MM.1S (cell line): ENCODE measurements around the gene PPP2R2C.

Experiments used
- EZH2phosphoT487 ChIP-seq: fragments of 300-600 bp; sonication (generic); IDR thresholded peaks from 2 replicates; pipeline ENCODE4 v1.6.1; 2018; ENCODE audit warnings: antibody characterized with exemption, low read length
- TF ChIP-seq, protein P1 (sequence below): fragments of 300-600 bp; sonication (generic); IDR thresholded peaks from 2 replicates; pipeline ENCODE4 v1.5.1; 2016; ENCODE audit warnings: antibody characterized with exemption, low read length, mixed read lengths

DNA sequence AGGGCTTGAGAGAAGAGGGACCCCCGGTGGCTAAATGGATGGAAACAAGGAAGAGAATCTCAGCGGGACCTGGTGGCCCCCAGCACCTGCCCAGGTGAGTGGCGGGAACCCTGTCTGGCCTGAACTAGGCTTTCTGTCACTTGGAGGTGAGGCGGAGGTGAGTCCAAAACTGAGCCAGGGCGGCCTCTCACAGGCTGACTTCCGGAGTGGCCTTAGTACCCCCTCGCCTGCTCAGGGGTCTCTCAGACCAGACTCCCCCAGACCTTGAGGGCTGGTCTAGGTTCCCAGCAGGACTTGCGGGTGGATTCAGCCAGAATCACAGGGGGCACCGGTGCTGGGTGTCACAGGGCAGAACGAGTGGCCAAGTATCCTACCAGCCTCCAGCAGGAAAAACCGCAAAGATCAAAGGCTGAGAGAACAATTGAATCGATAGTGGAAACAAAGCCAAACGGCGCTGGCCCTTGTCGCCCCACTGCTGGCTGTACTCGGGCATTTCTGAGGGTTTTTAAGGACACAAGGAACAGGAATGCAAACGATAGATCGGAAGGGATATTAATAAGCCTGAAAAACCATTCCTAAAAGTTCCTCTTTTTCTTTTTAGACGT is 135.0 kb downstream of the PPP2R2C start:
- TF ChIP-seq, protein P1, sequence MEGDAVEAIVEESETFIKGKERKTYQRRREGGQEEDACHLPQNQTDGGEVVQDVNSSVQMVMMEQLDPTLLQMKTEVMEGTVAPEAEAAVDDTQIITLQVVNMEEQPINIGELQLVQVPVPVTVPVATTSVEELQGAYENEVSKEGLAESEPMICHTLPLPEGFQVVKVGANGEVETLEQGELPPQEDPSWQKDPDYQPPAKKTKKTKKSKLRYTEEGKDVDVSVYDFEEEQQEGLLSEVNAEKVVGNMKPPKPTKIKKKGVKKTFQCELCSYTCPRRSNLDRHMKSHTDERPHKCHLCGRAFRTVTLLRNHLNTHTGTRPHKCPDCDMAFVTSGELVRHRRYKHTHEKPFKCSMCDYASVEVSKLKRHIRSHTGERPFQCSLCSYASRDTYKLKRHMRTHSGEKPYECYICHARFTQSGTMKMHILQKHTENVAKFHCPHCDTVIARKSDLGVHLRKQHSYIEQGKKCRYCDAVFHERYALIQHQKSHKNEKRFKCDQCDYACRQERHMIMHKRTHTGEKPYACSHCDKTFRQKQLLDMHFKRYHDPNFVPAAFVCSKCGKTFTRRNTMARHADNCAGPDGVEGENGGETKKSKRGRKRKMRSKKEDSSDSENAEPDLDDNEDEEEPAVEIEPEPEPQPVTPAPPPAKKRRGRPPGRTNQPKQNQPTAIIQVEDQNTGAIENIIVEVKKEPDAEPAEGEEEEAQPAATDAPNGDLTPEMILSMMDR = no peak
- TF ChIP-seq EZH2phosphoT487 = no peak
